K562 (cell line): ENCODE measurements around the gene COL28A1. TPM values are rescaled to one million over a fixed set of nuclear protein-coding genes. Genes with fewer than 3 reads are reported as not detected.

ENCODE experiments used
- ZSCAN32 ChIP-seq: fragments of 450-650 bp; formaldehyde crosslinking; IDR thresholded peaks from 2 replicates; pipeline ENCODE4 v1.4.0; 2020; ENCODE audit warnings: mild to moderate bottlenecking, moderate library complexity
- polyA plus RNA-seq, 8 experiments: library from polyadenylated mRNA; depleted of rRNA in 4 of 8; stranded (reverse) in 5 of 8; unstranded in 3 of 8; fragments of >200 nt; fragmentation: Nextera tagmentation in 2 of 8; fragmentation: Illumina TruSeq in 1 of 8; extraction: Ambion mirVana in 2 of 8; extraction: Trizol in 1 of 8; gene quantifications; 2 replicates each; pipeline versions ENCODE4 v1.2.1 to v1.2.3, GENCODE V29; 2011 to 2014; ENCODE audit warnings: inconsistent platforms in 1 of 8, missing spikeins in 1 of 8
- total RNA-seq, 7 experiments: library from RNA; depleted of rRNA in 6 of 7; stranded (reverse); fragments of >200 nt in 6 of 7; fragmentation: Illumina TruSeq in 2 of 7; extraction: Trizol in 2 of 7; gene quantifications; 2 replicates each; pipeline versions ENCODE4 v1.2.1 to v1.2.3, GENCODE V29; 2011 to 2021; ENCODE audit warnings: low replicate concordance in 1 of 7
- TF ChIP-seq, protein P1 (sequence below): fragments of 200-600 bp; sonication (generic); IDR thresholded peaks from one replicate; pipeline ENCODE4 v1.6.1; 2012; ENCODE audit warnings: mild to moderate bottlenecking, low read depth, low read length, inconsistent platforms
- TF ChIP-seq, protein P2 (sequence below): fragments of 250-450 bp; sonication (Bioruptor Pico); IDR thresholded peaks from 2 replicates; pipeline ENCODE4 v1.4.0; 2020; ENCODE audit warnings: mild to moderate bottlenecking, moderate library complexity

The COL28A1 gene
- total and polyA plus RNA-seq, 9 of the 15 experiments (the other 6 are each of a cell fraction or from before 2014, with no cell fraction given), result 0.03 to 0.13 (median 0.05) TPM; not detected in 3

DNA sequence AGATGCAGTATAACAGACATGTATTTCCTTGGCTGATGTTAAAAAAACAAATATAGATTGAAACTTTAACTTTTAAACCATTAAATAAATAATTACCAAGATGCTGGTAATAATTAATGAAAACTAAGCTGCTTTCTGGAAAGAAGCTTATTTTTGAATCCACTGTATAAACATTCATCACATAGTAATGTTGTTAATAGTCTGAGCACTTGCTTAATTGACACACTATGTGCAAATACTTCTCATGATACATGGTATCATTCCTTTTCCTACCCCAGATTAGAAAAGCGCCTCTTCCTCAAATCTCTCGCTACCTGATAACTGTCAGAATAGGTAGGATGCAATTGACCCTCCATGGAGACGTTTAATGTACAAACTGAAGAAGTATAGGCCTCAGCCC, 15.0 kb upstream of the COL28A1 start (continued):
- TF ChIP-seq, protein P1, sequence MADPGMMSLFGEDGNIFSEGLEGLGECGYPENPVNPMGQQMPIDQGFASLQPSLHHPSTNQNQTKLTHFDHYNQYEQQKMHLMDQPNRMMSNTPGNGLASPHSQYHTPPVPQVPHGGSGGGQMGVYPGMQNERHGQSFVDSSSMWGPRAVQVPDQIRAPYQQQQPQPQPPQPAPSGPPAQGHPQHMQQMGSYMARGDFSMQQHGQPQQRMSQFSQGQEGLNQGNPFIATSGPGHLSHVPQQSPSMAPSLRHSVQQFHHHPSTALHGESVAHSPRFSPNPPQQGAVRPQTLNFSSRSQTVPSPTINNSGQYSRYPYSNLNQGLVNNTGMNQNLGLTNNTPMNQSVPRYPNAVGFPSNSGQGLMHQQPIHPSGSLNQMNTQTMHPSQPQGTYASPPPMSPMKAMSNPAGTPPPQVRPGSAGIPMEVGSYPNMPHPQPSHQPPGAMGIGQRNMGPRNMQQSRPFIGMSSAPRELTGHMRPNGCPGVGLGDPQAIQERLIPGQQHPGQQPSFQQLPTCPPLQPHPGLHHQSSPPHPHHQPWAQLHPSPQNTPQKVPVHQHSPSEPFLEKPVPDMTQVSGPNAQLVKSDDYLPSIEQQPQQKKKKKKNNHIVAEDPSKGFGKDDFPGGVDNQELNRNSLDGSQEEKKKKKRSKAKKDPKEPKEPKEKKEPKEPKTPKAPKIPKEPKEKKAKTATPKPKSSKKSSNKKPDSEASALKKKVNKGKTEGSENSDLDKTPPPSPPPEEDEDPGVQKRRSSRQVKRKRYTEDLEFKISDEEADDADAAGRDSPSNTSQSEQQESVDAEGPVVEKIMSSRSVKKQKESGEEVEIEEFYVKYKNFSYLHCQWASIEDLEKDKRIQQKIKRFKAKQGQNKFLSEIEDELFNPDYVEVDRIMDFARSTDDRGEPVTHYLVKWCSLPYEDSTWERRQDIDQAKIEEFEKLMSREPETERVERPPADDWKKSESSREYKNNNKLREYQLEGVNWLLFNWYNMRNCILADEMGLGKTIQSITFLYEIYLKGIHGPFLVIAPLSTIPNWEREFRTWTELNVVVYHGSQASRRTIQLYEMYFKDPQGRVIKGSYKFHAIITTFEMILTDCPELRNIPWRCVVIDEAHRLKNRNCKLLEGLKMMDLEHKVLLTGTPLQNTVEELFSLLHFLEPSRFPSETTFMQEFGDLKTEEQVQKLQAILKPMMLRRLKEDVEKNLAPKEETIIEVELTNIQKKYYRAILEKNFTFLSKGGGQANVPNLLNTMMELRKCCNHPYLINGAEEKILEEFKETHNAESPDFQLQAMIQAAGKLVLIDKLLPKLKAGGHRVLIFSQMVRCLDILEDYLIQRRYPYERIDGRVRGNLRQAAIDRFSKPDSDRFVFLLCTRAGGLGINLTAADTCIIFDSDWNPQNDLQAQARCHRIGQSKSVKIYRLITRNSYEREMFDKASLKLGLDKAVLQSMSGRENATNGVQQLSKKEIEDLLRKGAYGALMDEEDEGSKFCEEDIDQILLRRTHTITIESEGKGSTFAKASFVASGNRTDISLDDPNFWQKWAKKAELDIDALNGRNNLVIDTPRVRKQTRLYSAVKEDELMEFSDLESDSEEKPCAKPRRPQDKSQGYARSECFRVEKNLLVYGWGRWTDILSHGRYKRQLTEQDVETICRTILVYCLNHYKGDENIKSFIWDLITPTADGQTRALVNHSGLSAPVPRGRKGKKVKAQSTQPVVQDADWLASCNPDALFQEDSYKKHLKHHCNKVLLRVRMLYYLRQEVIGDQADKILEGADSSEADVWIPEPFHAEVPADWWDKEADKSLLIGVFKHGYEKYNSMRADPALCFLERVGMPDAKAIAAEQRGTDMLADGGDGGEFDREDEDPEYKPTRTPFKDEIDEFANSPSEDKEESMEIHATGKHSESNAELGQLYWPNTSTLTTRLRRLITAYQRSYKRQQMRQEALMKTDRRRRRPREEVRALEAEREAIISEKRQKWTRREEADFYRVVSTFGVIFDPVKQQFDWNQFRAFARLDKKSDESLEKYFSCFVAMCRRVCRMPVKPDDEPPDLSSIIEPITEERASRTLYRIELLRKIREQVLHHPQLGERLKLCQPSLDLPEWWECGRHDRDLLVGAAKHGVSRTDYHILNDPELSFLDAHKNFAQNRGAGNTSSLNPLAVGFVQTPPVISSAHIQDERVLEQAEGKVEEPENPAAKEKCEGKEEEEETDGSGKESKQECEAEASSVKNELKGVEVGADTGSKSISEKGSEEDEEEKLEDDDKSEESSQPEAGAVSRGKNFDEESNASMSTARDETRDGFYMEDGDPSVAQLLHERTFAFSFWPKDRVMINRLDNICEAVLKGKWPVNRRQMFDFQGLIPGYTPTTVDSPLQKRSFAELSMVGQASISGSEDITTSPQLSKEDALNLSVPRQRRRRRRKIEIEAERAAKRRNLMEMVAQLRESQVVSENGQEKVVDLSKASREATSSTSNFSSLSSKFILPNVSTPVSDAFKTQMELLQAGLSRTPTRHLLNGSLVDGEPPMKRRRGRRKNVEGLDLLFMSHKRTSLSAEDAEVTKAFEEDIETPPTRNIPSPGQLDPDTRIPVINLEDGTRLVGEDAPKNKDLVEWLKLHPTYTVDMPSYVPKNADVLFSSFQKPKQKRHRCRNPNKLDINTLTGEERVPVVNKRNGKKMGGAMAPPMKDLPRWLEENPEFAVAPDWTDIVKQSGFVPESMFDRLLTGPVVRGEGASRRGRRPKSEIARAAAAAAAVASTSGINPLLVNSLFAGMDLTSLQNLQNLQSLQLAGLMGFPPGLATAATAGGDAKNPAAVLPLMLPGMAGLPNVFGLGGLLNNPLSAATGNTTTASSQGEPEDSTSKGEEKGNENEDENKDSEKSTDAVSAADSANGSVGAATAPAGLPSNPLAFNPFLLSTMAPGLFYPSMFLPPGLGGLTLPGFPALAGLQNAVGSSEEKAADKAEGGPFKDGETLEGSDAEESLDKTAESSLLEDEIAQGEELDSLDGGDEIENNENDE, result no peak
- TF ChIP-seq ZSCAN32, result no peak
- TF ChIP-seq, protein P2, sequence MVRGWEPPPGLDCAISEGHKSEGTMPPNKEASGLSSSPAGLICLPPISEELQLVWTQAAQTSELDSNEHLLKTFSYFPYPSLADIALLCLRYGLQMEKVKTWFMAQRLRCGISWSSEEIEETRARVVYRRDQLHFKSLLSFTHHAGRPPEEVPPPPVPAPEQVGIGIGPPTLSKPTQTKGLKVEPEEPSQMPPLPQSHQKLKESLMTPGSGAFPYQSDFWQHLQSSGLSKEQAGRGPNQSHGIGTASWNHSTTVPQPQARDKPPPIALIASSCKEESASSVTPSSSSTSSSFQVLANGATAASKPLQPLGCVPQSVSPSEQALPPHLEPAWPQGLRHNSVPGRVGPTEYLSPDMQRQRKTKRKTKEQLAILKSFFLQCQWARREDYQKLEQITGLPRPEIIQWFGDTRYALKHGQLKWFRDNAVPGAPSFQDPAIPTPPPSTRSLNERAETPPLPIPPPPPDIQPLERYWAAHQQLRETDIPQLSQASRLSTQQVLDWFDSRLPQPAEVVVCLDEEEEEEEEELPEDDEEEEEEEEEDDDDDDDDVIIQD (CRISPR knock-in tag), result no peak
- TF ChIP-seq, all 486 proteins: peak for 0
